Gastrocnemius medialis (tissue), 4 donors: ENCODE results near the gene RETREG1.

Experiments
- CTCF ChIP-seq, 5 experiments: fragments of 450-650 bp in 3 of 5; fragments of 200-600 bp in 2 of 5; sonication (generic) in 2 of 5; IDR thresholded peaks in 4 of 5; conservative IDR thresholded peaks in 1 of 5; 1 replicate in 4 of 5; 2 replicates in 1 of 5; pipeline ENCODE4 v1.5.1; 2016 to 2019; ENCODE audit warnings: antibody characterized with exemption in 5 of 5, mild to moderate bottlenecking in 3 of 5, moderate library complexity in 3 of 5
- POLR2A ChIP-seq, 2 donors: fragments of 450-650 bp; IDR thresholded peaks; one replicate each; pipeline ENCODE4 v1.6.1; 2017; ENCODE audit warnings: antibody characterized with exemption in 2 of 2, mild to moderate bottlenecking in 2 of 2, moderate library complexity in 2 of 2

- TF ChIP-seq CTCF (IDR thresholded peaks at IDR 0.05 in 4 of 5, conservative IDR thresholded peaks at IDR 0.05 in 1 of 5): no peak
- no peak for TF ChIP-seq POLR2A (IDR thresholded peaks at IDR 0.05)
Observed at GRCh38 chr5:16521521-16522483, 95.0 kb downstream of the RETREG1 start.
